ENCODE data around the gene MRPS27. TPM values are rescaled to one million over a fixed set of nuclear protein-coding genes. Genes with fewer than 3 reads are reported as not detected.

Gene MRPS27
- total RNA-seq, 1 donor from 2014 or later: 37.0 TPM

DNA sequence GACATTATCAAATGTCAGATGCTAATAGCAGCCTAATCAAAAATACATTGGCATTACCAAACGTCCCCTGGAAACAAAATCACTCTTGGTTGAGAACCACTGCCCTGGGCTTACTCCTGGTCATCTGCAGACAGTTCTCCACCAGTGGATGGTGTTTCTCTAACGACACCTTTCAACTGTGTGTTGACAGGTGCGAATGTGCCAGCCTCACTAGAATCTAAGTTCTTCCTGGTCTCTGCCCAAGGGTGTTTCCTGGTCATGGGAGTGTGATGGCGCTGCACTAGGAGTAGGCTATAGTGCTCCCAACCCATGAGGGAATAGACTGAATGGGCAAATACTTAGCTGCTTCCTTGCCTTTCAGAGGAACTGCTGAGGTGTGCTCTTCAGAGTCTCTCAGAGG, 105.9 kb downstream of the MRPS27 start:
- H3K9me3 ChIP-seq (ENCODE audit: insufficient read depth, low read depth, low read length): no peaks in the 10 kb centered on the region
- no peaks in the 10 kb centered on the region for H3K79me2 ChIP-seq (ENCODE audit: insufficient read depth, low read length)
- no peak for DNase-seq (ENCODE audit: low read depth)
- Mint-ChIP-seq H3K9me3 (ENCODE audit: unreplicated experiment) (no peaks in the 10 kb centered on the region), H3K36me3 (ENCODE audit: low read depth, unreplicated experiment) (peaks cover 16% of the 10 kb centered on the region), H3K4me1 (ENCODE audit: low read depth, unreplicated experiment) (peaks cover 32% of the 10 kb centered on the region), H3K27me3 (ENCODE audit: low read depth, unreplicated experiment) (no peaks in the 10 kb centered on the region), H3K4me3 (ENCODE audit: unreplicated experiment) (no peak overlapping the region), H3K27ac (ENCODE audit: unreplicated experiment) (no peak overlapping the region)
- no peak overlapping the region for H3K27ac ChIP-seq (ENCODE audit: low read depth, low read length)
- H3K27me3 ChIP-seq (ENCODE audit: insufficient read depth, low read length): no peaks in the 10 kb centered on the region
- no peaks in the 10 kb centered on the region for H4K20me1 ChIP-seq (ENCODE audit: insufficient read depth, low read length)
- no peak overlapping the region for H3K4me2 ChIP-seq (ENCODE audit: low read length)
- no peak overlapping the region for H3K9ac ChIP-seq (ENCODE audit: low read length)
- H3K4me3 ChIP-seq (ENCODE audit: insufficient read depth, low read depth, low read length): no peak overlapping the region
- H3K4me1 ChIP-seq (ENCODE audit: insufficient read depth, low read length): peaks cover 32% of the 10 kb centered on the region
- FAIRE-seq: no peak
- peaks cover 8% of the 10 kb centered on the region for H3K36me3 ChIP-seq (ENCODE audit: insufficient read depth, low read length)
- no peak overlapping the region for H2AFZ ChIP-seq (ENCODE audit: low read depth, low read length)
- TF ChIP-seq, protein P1, sequence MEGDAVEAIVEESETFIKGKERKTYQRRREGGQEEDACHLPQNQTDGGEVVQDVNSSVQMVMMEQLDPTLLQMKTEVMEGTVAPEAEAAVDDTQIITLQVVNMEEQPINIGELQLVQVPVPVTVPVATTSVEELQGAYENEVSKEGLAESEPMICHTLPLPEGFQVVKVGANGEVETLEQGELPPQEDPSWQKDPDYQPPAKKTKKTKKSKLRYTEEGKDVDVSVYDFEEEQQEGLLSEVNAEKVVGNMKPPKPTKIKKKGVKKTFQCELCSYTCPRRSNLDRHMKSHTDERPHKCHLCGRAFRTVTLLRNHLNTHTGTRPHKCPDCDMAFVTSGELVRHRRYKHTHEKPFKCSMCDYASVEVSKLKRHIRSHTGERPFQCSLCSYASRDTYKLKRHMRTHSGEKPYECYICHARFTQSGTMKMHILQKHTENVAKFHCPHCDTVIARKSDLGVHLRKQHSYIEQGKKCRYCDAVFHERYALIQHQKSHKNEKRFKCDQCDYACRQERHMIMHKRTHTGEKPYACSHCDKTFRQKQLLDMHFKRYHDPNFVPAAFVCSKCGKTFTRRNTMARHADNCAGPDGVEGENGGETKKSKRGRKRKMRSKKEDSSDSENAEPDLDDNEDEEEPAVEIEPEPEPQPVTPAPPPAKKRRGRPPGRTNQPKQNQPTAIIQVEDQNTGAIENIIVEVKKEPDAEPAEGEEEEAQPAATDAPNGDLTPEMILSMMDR (IDR thresholded peaks at IDR 0.05; ENCODE audit: insufficient read depth, low read depth, low read length): no peak
- TF ChIP-seq EZH2 (IDR thresholded peaks at IDR 0.05; ENCODE audit: insufficient read depth, low read length): no peak

DNA sequence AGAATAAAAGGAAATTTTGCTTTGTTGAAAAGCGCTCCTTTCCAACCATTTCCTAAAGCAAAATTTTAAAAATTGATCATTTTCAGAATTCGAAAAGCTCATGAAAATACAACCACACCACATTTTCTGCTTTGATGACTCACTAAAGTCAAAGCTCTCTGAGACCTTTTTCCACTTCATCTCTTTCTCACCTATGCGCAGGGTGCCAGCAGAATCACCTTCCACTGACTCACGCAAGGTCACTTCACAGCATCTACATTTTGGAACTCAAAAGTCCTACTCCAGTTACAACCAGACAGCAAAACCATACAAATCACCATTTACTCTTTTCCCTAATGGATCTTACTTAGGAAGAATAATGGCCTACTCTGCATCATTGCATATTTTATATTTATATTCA, 106.6 kb downstream of the MRPS27 start:
- H2AFZ ChIP-seq (ENCODE audit: low read depth, low read length): no peak overlapping the region
- no peak overlapping the region for H3K4me3 ChIP-seq (ENCODE audit: insufficient read depth, low read depth, low read length)
- peaks cover 4% of the 10 kb centered on the region for H3K36me3 ChIP-seq (ENCODE audit: insufficient read depth, low read length)
- H4K20me1 ChIP-seq (ENCODE audit: insufficient read depth, low read length): no peaks in the 10 kb centered on the region
- Mint-ChIP-seq H3K27me3 (ENCODE audit: low read depth, unreplicated experiment) (no peaks in the 10 kb centered on the region), H3K27ac (ENCODE audit: unreplicated experiment) (no peak overlapping the region), H3K4me1 (ENCODE audit: low read depth, unreplicated experiment) (peaks cover 37% of the 10 kb centered on the region), H3K36me3 (ENCODE audit: low read depth, unreplicated experiment) (peaks cover 13% of the 10 kb centered on the region), H3K4me3 (ENCODE audit: unreplicated experiment) (no peak overlapping the region), H3K9me3 (ENCODE audit: unreplicated experiment) (no peaks in the 10 kb centered on the region)
- H3K4me2 ChIP-seq (ENCODE audit: low read length): no peak overlapping the region
- FAIRE-seq (no peak), DNase-seq (ENCODE audit: low read depth) (no peak)
- peaks cover 36% of the 10 kb centered on the region for H3K4me1 ChIP-seq (ENCODE audit: insufficient read depth, low read length)
- no peaks in the 10 kb centered on the region for H3K9me3 ChIP-seq (ENCODE audit: insufficient read depth, low read depth, low read length)
- no peaks in the 10 kb centered on the region for H3K27me3 ChIP-seq (ENCODE audit: insufficient read depth, low read length)
- no peak overlapping the region for H3K27ac ChIP-seq (ENCODE audit: low read depth, low read length)
- H3K9ac ChIP-seq (ENCODE audit: low read length): no peak overlapping the region
- TF ChIP-seq EZH2 (IDR thresholded peaks at IDR 0.05; ENCODE audit: insufficient read depth, low read length): no peak
- TF ChIP-seq, protein P1 (IDR thresholded peaks at IDR 0.05; ENCODE audit: insufficient read depth, low read depth, low read length): no peak
- no peaks in the 10 kb centered on the region for H3K79me2 ChIP-seq (ENCODE audit: insufficient read depth, low read length)

DNA sequence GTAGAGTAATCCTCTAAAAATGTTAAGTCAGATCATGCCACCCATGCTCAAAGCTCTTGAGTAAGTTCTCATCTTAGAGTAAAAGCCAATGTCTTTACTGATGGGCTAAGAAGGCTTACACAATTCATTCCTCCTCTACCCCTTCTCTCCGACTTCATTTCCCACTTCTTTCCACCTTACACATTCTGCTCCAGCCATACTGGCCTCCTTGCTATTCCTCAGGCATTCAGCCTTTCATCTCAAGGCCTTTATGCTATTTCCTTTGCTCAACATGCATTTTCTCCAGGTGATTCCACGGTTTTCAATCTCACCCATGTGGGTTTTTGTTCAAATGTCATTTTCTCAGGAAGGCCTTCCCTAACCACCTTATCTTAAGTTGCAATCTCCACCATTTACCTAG, 107.9 kb downstream of the MRPS27 start:
- H3K9me3 Mint-ChIP-seq (ENCODE audit: unreplicated experiment): no peaks in the 10 kb centered on the region
- peaks cover 47% of the 10 kb centered on the region for H3K4me1 Mint-ChIP-seq (ENCODE audit: low read depth, unreplicated experiment)
- peaks cover 5% of the 10 kb centered on the region for H3K36me3 ChIP-seq (ENCODE audit: insufficient read depth, low read length)
- no peaks in the 10 kb centered on the region for H3K27me3 ChIP-seq (ENCODE audit: insufficient read depth, low read length)
- H3K79me2 ChIP-seq (ENCODE audit: insufficient read depth, low read length): no peaks in the 10 kb centered on the region
- no peak overlapping the region for H3K4me3 ChIP-seq (ENCODE audit: insufficient read depth, low read depth, low read length)
- peaks cover 36% of the 10 kb centered on the region for H3K4me1 ChIP-seq (ENCODE audit: insufficient read depth, low read length)
- peaks cover 5% of the 10 kb centered on the region for H3K36me3 Mint-ChIP-seq (ENCODE audit: low read depth, unreplicated experiment)
- TF ChIP-seq EZH2 (IDR thresholded peaks at IDR 0.05; ENCODE audit: insufficient read depth, low read length): no peak
- TF ChIP-seq, protein P1 (IDR thresholded peaks at IDR 0.05; ENCODE audit: insufficient read depth, low read depth, low read length): no peak
- H3K27me3 Mint-ChIP-seq (ENCODE audit: low read depth, unreplicated experiment): no peaks in the 10 kb centered on the region
- DNase-seq (ENCODE audit: low read depth): no peak
- no peak overlapping the region for H3K27ac Mint-ChIP-seq (ENCODE audit: unreplicated experiment)
- H3K27ac ChIP-seq (ENCODE audit: low read depth, low read length): peak overlapping the region; percentile 96
- H3K9ac ChIP-seq (ENCODE audit: low read length): no peak overlapping the region
- no peak overlapping the region for H3K4me3 Mint-ChIP-seq (ENCODE audit: unreplicated experiment)
- H3K9me3 ChIP-seq (ENCODE audit: insufficient read depth, low read depth, low read length): no peaks in the 10 kb centered on the region
- H3K4me2 ChIP-seq (ENCODE audit: low read length): peak overlapping the region; percentile 81
- H2AFZ ChIP-seq (ENCODE audit: low read depth, low read length): no peak overlapping the region
- no peak for FAIRE-seq
- H4K20me1 ChIP-seq (ENCODE audit: insufficient read depth, low read length): no peaks in the 10 kb centered on the region
